GM06990 (cell line): ENCODE data around the gene GALNT12.

Experiments
- DNase-seq: peaks from one replicate; pipeline ENCODE4 v3.0.0-alpha.2; 2011; ENCODE audit not compliant: insufficient read length; ENCODE audit errors: extremely low read depth
- H3K27me3 ChIP-seq: replicated peaks from 2 replicates; pipeline ENCODE4 v1.6.0; 2011; ENCODE audit warnings: low read length; ENCODE audit not compliant: control insufficient read depth, insufficient read depth
- H3K36me3 ChIP-seq: 2 replicates; pipeline ENCODE4 v1.5.1; 2011; ENCODE audit warnings: low read length; ENCODE audit not compliant: control insufficient read depth, insufficient read depth
- H3K4me3 ChIP-seq: replicated peaks from 2 replicates; pipeline ENCODE4 v1.5.1; 2011; ENCODE audit warnings: low read depth, mild to moderate bottlenecking, control low read depth, low read length
- CTCF ChIP-seq: IDR thresholded peaks from 2 replicates; pipeline ENCODE4 v1.5.1; 2011; ENCODE audit warnings: low read length, control low read depth, mild to moderate bottlenecking, inconsistent platforms; ENCODE audit not compliant: insufficient read depth, poor library complexity, severe bottlenecking

Gene GALNT12

GRCh38 chr9:98861781-98862504 is 54.5 kb downstream of the GALNT12 start:
- peaks cover 3% of the 10 kb centered on the region for H3K27me3 ChIP-seq
- no peak for DNase-seq
- no peak for TF ChIP-seq CTCF
- H3K36me3 ChIP-seq = no peaks in the 10 kb centered on the region
- no peak overlapping the region for H3K4me3 ChIP-seq

GRCh38 chr9:98862936-98863335 is 55.5 kb downstream of the GALNT12 start:
- no peak for DNase-seq
- H3K4me3 ChIP-seq = no peak overlapping the region
- no peak for TF ChIP-seq CTCF
- no peaks in the 10 kb centered on the region for H3K36me3 ChIP-seq
- H3K27me3 ChIP-seq = peaks cover 3% of the 10 kb centered on the region

- Histone ChIP-seq H3K36me3 (no peaks in the 10 kb centered on the region), H3K27me3 (peaks cover 3% of the 10 kb centered on the region), H3K4me3 (no peak overlapping the region)
- TF ChIP-seq CTCF = no peak
- no peak for DNase-seq
Observed at GRCh38 chr9:98864281-98865174, 57.1 kb downstream of the GALNT12 start.

GRCh38 chr9:98865284-98865875 is 57.9 kb downstream of the GALNT12 start:
- no peak for DNase-seq
- H3K36me3 ChIP-seq = no peaks in the 10 kb centered on the region
- H3K27me3 ChIP-seq = peaks cover 3% of the 10 kb centered on the region
- H3K4me3 ChIP-seq = no peak overlapping the region
- TF ChIP-seq CTCF = no peak

GRCh38 chr9:98866435-98867102 is 59.1 kb downstream of the GALNT12 start:
- Histone ChIP-seq H3K27me3 (peaks cover 3% of the 10 kb centered on the region), H3K4me3 (no peak overlapping the region), H3K36me3 (no peaks in the 10 kb centered on the region)
- DNase-seq = no peak
- TF ChIP-seq CTCF = no peak
